ENCODE results near the gene SH2D5. TPM values are rescaled to one million over a fixed set of nuclear protein-coding genes. Genes with fewer than 3 reads are reported as not detected.

Gene SH2D5
- total RNA-seq, 4 donors from 2014 or later, result 0.37 TPM; not detected in 3

GRCh38 chr1:20686883-20687725 lies 45.4 kb downstream of the SH2D5 start:
- in situ Hi-C loops (cut with MboI; ENCODE audit: low pct_ligation_motif_present in 1 of 4, low pct_unique_long_range_greater_than_20kb in 1 of 4, low sequenced_read_pairs in 3 of 4), result loop anchor here in 2 of 4 donors (25.0 kb wide), 2 partner anchors 500 to 525 kb away; partner anchors contain the start of gene EIF4G3 (in 1 of the 2)

GRCh38 chr1:20685741-20686140 lies 46.8 kb downstream of the SH2D5 start:
- DNase-seq, result no peak
- H3K9me3 ChIP-seq, result no peaks in the 10 kb centered on the region
- TF ChIP-seq CTCF (IDR thresholded peaks at IDR 0.05) (no peak), POLR2AphosphoS5 (IDR thresholded peaks at IDR 0.05) (no peak), EP300 (IDR thresholded peaks at IDR 0.05; ENCODE audit: low read depth) (no peak), POLR2A (IDR thresholded peaks at IDR 0.05) (no peak)
- no peaks in the 10 kb centered on the region for H3K27me3 ChIP-seq
- H3K36me3 ChIP-seq, result no peaks in the 10 kb centered on the region
- WGBS, 2 donors (ENCODE audit: low coverage in 1 of 2), result 84% methylated on average over 12 of the region's 12 CpGs; no CpG with 5 or more reads in 1 of the 2 donors
- peak overlapping the region in 3 of 4 donors; percentile 22 to 58 (median 43) for H3K27ac ChIP-seq
- no peak overlapping the region for H3K4me3 ChIP-seq
- in situ Hi-C loops (cut with MboI; ENCODE audit: low pct_ligation_motif_present in 1 of 4, low pct_unique_long_range_greater_than_20kb in 1 of 4, low sequenced_read_pairs in 3 of 4), result loop anchor here in 2 of 4 donors (25.0 kb wide), 2 partner anchors 502 to 527 kb away; partner anchors contain the start of gene EIF4G3 (in 1 of the 2)
- intact Hi-C loops (cut with DNase I; ENCODE audit: low total_unique reads), result loop anchor here (2.0 kb wide), 1 partner anchor 21 kb away; no protein-coding TSS in a partner anchor
- H3K4me1 ChIP-seq, result no peaks in the 10 kb centered on the region

More at GRCh38 chr1:20686883-20687725, 45.4 kb downstream of the SH2D5 start:
- TF ChIP-seq EP300 (IDR thresholded peaks at IDR 0.05; ENCODE audit: low read depth), result no peak
- TF ChIP-seq POLR2A (IDR thresholded peaks at IDR 0.05), result no peak
- TF ChIP-seq CTCF (IDR thresholded peaks at IDR 0.05), result no peak
- no peak for TF ChIP-seq POLR2AphosphoS5 (IDR thresholded peaks at IDR 0.05)
- intact Hi-C loops (cut with DNase I; ENCODE audit: low total_unique reads), result no loop called here
- DNase-seq, result no peak
- H3K4me1 ChIP-seq, result no peaks in the 10 kb centered on the region
- H3K27me3 ChIP-seq, result no peaks in the 10 kb centered on the region
- H3K27ac ChIP-seq, result no peak overlapping the region
- no peaks in the 10 kb centered on the region for H3K9me3 ChIP-seq
- no peak overlapping the region for H3K4me3 ChIP-seq
- no peaks in the 10 kb centered on the region for H3K36me3 ChIP-seq
- WGBS, 2 donors (ENCODE audit: low coverage in 1 of 2), result 81 to 100% methylated on average over 2 to 26 of the region's 26 CpGs

- intact Hi-C loops (cut with DNase I; ENCODE audit: low total_unique reads), result loop anchor here (2.0 kb wide), 1 partner anchor 22 kb away; no protein-coding TSS in a partner anchor
- H3K9me3 ChIP-seq, result no peaks in the 10 kb centered on the region
- no peaks in the 10 kb centered on the region for H3K27me3 ChIP-seq
- no peaks in the 10 kb centered on the region for H3K36me3 ChIP-seq
- H3K4me3 ChIP-seq, result no peak overlapping the region
- in situ Hi-C loops (cut with MboI; ENCODE audit: low pct_ligation_motif_present in 1 of 4, low pct_unique_long_range_greater_than_20kb in 1 of 4, low sequenced_read_pairs in 3 of 4), result loop anchor here in 2 of 4 donors (25.0 kb wide), 2 partner anchors 502 to 527 kb away; partner anchors contain the start of gene EIF4G3 (in 1 of the 2)
- H3K4me1 ChIP-seq, result no peaks in the 10 kb centered on the region
- TF ChIP-seq POLR2AphosphoS5 (IDR thresholded peaks at IDR 0.05) (no peak), POLR2A (IDR thresholded peaks at IDR 0.05) (no peak), EP300 (IDR thresholded peaks at IDR 0.05; ENCODE audit: low read depth) (no peak), CTCF (IDR thresholded peaks at IDR 0.05) (no peak)
- DNase-seq, result no peak
- 86 to 87% methylated on average over 7 to 20 of the region's 21 CpGs for WGBS, 2 donors (ENCODE audit: low coverage in 1 of 2)
- H3K27ac ChIP-seq, result peak overlapping the region; percentile 28 to 58 (median 40)
Observed at GRCh38 chr1:20685099-20685662, 47.3 kb downstream of the SH2D5 start.

GRCh38 chr1:20684651-20685050 lies 47.9 kb downstream of the SH2D5 start:
- DNase-seq, result no peak
- intact Hi-C loops (cut with DNase I; ENCODE audit: low total_unique reads) (loop anchor here (2.0 kb wide), 1 partner anchor 22 kb away; no protein-coding TSS in a partner anchor), in situ Hi-C loops (cut with MboI; ENCODE audit: low pct_ligation_motif_present in 1 of 4, low pct_unique_long_range_greater_than_20kb in 1 of 4, low sequenced_read_pairs in 3 of 4) (loop anchor here in 2 of 4 donors (25.0 kb wide), 2 partner anchors 503 to 528 kb away; partner anchors contain the start of gene EIF4G3 (in 1 of the 2))
- H3K4me1 ChIP-seq, result no peaks in the 10 kb centered on the region
- H3K27me3 ChIP-seq, result no peaks in the 10 kb centered on the region
- peak overlapping the region in 3 of 4 donors; percentile 28 to 58 (median 36) for H3K27ac ChIP-seq
- no peak overlapping the region for H3K4me3 ChIP-seq
- H3K9me3 ChIP-seq, result no peaks in the 10 kb centered on the region
- TF ChIP-seq EP300 (IDR thresholded peaks at IDR 0.05; ENCODE audit: low read depth), result no peak
- TF ChIP-seq POLR2A (IDR thresholded peaks at IDR 0.05), result no peak
- no peak for TF ChIP-seq CTCF (IDR thresholded peaks at IDR 0.05)
- no peak for TF ChIP-seq POLR2AphosphoS5 (IDR thresholded peaks at IDR 0.05)
- 91% methylated on average over 12 of the region's 14 CpGs; no CpG with 5 or more reads in 1 of the 2 donors for WGBS, 2 donors (ENCODE audit: low coverage in 1 of 2)
- no peaks in the 10 kb centered on the region for H3K36me3 ChIP-seq

All from transverse colon (tissue), 4 donors.